ENCODE measurements around the gene FRZB.

FRZB gene

DNA sequence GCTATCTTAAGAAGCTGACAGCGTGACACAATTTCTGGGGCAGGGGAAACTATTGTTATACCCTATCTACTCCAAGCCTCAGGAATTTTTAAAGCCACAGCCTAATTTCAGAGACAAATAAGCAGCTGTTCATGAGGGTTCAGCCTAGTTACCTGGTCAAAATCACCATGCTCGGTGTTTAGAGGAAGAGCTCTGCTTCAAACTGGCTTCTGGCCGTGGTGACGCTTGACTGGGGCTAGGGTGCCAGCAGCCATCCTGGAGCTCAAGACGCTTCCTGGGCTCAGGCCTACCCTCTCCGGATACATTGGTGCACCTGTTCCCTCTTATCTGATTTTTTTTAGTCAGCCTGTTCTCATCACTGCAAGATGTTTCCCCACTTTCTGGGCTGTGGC lies 41.7 kb downstream of the FRZB start:
- in situ Hi-C loops (cut with MboI; ENCODE audit: low pct_unique_long_range_greater_than_20kb, low sequenced_read_pairs, unreplicated experiment) = no loop called here
- DNase-seq (ENCODE audit: low spot score) = no peak
- TF ChIP-seq, protein P1, sequence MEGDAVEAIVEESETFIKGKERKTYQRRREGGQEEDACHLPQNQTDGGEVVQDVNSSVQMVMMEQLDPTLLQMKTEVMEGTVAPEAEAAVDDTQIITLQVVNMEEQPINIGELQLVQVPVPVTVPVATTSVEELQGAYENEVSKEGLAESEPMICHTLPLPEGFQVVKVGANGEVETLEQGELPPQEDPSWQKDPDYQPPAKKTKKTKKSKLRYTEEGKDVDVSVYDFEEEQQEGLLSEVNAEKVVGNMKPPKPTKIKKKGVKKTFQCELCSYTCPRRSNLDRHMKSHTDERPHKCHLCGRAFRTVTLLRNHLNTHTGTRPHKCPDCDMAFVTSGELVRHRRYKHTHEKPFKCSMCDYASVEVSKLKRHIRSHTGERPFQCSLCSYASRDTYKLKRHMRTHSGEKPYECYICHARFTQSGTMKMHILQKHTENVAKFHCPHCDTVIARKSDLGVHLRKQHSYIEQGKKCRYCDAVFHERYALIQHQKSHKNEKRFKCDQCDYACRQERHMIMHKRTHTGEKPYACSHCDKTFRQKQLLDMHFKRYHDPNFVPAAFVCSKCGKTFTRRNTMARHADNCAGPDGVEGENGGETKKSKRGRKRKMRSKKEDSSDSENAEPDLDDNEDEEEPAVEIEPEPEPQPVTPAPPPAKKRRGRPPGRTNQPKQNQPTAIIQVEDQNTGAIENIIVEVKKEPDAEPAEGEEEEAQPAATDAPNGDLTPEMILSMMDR (IDR thresholded peaks at IDR 0.05; ENCODE audit: extremely low read depth, insufficient read depth, missing control alignments) = no peak

DNA sequence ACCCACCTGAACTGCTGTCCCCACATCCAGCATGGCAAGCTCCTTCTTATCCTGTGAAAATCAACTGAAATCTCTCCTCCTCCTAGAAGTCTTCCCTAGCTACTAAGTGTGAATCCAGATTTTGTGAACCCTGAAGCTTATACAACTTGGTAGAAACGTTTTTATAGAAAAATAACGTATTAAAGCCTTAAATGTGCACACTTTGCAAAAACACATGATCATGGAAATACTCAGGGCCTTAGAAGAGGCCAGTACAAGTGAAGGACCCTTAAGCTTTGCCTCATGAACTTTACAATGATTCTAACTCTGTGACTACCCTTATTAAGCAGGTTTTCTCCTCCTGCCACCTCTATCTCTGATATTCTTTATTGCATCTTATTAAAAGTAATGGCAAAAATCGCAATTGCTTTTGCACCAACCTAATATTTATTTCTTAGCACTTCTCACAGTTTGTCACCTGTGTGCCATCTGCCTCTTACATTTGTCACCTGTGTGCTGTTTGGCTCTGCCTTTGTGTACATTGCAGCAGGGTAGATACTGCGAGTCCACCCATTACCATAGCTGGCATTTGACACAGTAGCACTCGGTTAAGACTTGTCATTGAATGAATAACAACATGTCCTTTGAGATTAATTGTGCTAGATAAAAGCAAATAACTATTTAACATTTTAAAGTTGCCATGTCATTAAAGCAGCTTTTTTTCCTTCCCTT lies 42.2 kb downstream of the FRZB start:
- TF ChIP-seq, protein P1 (IDR thresholded peaks at IDR 0.05; ENCODE audit: extremely low read depth, insufficient read depth, missing control alignments) = no peak
- no peak for DNase-seq (ENCODE audit: low spot score)
- in situ Hi-C loops (cut with MboI; ENCODE audit: low pct_unique_long_range_greater_than_20kb, low sequenced_read_pairs, unreplicated experiment) = no loop called here

DNA sequence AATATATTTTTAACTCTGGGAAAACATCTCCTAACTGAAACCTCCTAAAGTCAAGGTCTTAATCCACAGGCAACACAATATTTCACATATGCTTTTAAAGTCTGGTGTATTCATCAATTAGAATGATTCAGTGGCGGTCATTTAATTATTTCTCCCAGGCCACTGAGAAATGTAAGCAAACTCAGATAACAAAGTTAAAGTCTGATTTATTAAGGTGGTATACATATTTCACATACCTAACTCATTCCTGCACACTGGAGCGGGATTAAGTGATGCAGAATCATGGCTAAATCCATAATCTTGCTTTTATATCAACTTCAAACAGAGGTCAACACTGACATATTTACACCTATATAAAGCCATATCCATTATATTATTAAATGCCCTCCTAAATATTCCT lies 43.7 kb downstream of the FRZB start:
- TF ChIP-seq, protein P1 (IDR thresholded peaks at IDR 0.05; ENCODE audit: extremely low read depth, insufficient read depth, missing control alignments) = no peak
- in situ Hi-C loops (cut with MboI; ENCODE audit: low pct_unique_long_range_greater_than_20kb, low sequenced_read_pairs, unreplicated experiment) = no loop called here
- no peak for DNase-seq (ENCODE audit: low spot score)

DNA sequence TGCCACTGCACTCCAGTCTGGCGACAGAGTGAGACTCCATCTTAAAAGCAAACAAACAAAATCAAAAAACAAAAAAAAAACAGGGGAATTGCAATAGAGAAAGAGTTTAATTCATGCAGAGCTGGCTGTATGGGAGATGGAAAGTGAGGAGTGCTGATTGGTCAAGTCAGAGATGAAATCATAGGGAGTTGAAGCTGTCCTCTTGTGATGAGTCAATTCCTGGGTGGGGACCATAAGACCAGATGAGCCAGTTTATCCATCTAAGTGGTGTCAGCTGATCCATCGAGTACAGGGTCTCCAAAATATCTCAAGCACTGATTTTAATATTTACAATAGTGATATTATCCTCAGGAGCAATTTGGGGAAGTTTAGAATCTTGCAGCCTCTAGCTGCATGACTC lies 45.3 kb downstream of the FRZB start:
- in situ Hi-C loops (cut with MboI; ENCODE audit: low pct_unique_long_range_greater_than_20kb, low sequenced_read_pairs, unreplicated experiment) = no loop called here
- DNase-seq (ENCODE audit: low spot score) = no peak
- TF ChIP-seq, protein P1 (IDR thresholded peaks at IDR 0.05; ENCODE audit: extremely low read depth, insufficient read depth, missing control alignments) = no peak

DNA sequence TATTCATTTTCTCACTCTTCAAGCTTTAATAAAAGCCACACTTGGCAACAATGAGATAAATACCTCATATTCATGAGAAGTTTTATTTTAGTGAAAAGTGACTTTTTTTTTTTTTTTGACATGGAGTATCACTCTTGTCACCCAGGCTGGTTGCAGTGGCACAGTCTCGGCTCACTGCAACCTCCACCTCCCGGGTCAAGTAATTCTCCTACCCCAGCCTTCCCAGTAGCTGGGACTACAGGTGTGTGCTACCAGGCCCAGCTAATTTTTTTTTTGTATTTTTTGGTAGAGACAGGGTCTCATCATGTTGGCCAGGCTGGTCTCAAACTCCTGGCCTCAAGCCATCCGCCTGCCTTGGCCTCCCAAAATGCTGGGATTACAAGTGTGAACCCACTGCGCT lies 47.0 kb downstream of the FRZB start:
- TF ChIP-seq, protein P1 (IDR thresholded peaks at IDR 0.05; ENCODE audit: extremely low read depth, insufficient read depth, missing control alignments) = no peak
- in situ Hi-C loops (cut with MboI; ENCODE audit: low pct_unique_long_range_greater_than_20kb, low sequenced_read_pairs, unreplicated experiment) = no loop called here
- DNase-seq (ENCODE audit: low spot score) = no peak

DNA sequence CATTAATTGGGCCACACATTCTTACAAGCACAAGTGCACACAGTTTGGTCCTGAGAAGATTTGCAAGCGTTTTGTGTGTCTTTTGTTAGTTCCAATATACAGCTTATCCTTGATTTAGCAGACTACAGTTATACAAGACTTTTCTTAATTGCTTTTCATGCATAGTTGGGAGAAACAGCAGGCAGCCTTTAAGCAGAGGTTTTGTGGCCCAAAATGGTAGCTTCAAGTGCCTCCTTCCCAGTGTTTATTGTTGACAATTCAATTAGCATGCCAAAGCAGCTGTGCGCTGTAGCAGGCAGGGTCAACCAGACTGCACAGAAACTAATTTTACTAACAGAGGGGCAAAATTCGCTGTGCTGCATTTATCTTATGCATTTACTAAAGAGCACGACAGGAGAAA lies 47.5 kb downstream of the FRZB start:
- DNase-seq (ENCODE audit: low spot score) = no peak
- TF ChIP-seq, protein P1 (IDR thresholded peaks at IDR 0.05; ENCODE audit: extremely low read depth, insufficient read depth, missing control alignments) = no peak
- in situ Hi-C loops (cut with MboI; ENCODE audit: low pct_unique_long_range_greater_than_20kb, low sequenced_read_pairs, unreplicated experiment) = no loop called here

Measured in GM13977 (cell line).